Right kidney (tissue), 9 donors: ENCODE data around the gene TSPYL1.
"Not testable (repeated sequence)": the region's sequence is repeated elsewhere in the genome, so short reads cannot be mapped to it uniquely, and the experiment has no call there.

ENCODE experiments used
- DNase-seq: peaks from one replicate; pipeline ENCODE4 v3.0.0-alpha.2; 2016
- long read RNA-seq, 8 donors: transcript quantifications; one replicate each; lab custom pipeline, GENCODE V29; 2026

The TSPYL1 gene
- long read RNA-seq, donor 1, transcript TSPYL1-201 (1 exons, 3,326 nt) = major isoform, 81 of 81 reads
- long read RNA-seq, donor 1, partial matches to known transcripts = 0 of 81 reads
- long read RNA-seq, donor 1, other reads (novel, unspliced or antisense) = 0 of 81 reads
- long read RNA-seq, donor 2, transcript TSPYL1-201 (1 exons, 3,326 nt) = major isoform, 67 of 67 reads
- long read RNA-seq, donor 2, partial matches to known transcripts = 0 of 67 reads
- long read RNA-seq, donor 2, other reads (novel, unspliced or antisense) = 0 of 67 reads
- long read RNA-seq, donor 3, transcript TSPYL1-201 (1 exons, 3,326 nt) = major isoform, 60 of 60 reads
- long read RNA-seq, donor 3, partial matches to known transcripts = 0 of 60 reads
- long read RNA-seq, donor 3, other reads (novel, unspliced or antisense) = 0 of 60 reads
- long read RNA-seq, donor 4, transcript TSPYL1-201 (1 exons, 3,326 nt) = major isoform, 138 of 138 reads
- long read RNA-seq, donor 4, partial matches to known transcripts = 0 of 138 reads
- long read RNA-seq, donor 4, other reads (novel, unspliced or antisense) = 0 of 138 reads
- long read RNA-seq, donor 5, transcript TSPYL1-201 (1 exons, 3,326 nt) = major isoform, 136 of 136 reads
- long read RNA-seq, donor 5, partial matches to known transcripts = 0 of 136 reads
- long read RNA-seq, donor 5, other reads (novel, unspliced or antisense) = 0 of 136 reads
- long read RNA-seq, donor 6, transcript TSPYL1-201 (1 exons, 3,326 nt) = major isoform, 117 of 123 reads
- long read RNA-seq, donor 6, partial matches to known transcripts = 0 of 123 reads
- long read RNA-seq, donor 6, other reads (novel, unspliced or antisense) = 6 of 123 reads
- long read RNA-seq, donor 7, transcript TSPYL1-201 (1 exons, 3,326 nt) = major isoform, 181 of 181 reads
- long read RNA-seq, donor 7, partial matches to known transcripts = 0 of 181 reads
- long read RNA-seq, donor 7, other reads (novel, unspliced or antisense) = 0 of 181 reads
- long read RNA-seq, donor 8, transcript TSPYL1-201 (1 exons, 3,326 nt) = major isoform, 99 of 99 reads
- long read RNA-seq, donor 8, partial matches to known transcripts = 0 of 99 reads
- long read RNA-seq, donor 8, other reads (novel, unspliced or antisense) = 0 of 99 reads

DNA sequence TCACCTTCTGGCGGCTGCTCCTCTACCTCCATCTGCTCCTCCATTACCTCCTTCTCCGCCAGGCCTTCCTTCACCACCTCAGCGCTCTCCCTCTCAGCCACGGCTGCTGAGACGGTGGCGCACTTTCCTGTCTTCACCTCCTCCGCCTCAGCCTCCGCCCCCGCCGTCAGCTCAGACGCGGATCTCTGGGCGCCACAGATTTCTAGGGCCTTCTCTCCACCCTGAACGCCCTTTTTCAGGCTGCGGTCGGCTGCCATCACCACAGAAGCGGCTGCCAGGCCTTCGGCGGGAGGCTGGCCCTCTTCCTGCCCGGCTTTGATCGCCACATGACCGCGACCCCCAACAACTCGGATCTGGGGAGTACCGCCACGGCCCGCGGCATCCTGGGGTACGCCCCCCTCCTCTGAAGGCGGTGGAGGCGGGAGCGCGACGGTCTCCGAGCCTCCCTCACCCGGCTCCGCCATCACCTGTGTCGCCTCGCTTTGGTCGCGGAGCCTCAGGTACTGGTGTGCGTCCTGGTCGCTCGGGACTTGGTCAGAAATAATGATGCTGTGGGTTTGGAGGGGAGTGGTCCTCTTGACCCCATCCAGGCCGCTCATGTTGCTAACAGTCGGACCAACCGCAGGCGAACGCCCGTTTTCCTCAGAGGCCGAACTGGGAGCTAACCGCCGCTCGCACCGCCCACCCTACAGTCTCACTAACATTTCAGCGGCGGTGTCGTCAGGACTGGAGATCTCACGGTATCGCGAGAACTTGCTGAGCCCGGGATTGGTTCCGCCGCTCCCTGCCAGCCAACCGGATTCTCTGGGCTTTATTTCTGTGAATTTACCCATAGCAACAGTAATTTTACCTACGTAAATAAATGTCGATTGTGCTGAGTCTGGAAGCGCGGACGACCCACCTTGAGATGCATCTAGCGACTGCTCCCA, at the start of gene TSPYL1:
TSPYL1 (minus strand) TSS at position 699 of the 929 bp plus-strand sequence; CDS start at position 599, 100 bp downstream.
- DNase-seq = peak; percentile 98

DNA sequence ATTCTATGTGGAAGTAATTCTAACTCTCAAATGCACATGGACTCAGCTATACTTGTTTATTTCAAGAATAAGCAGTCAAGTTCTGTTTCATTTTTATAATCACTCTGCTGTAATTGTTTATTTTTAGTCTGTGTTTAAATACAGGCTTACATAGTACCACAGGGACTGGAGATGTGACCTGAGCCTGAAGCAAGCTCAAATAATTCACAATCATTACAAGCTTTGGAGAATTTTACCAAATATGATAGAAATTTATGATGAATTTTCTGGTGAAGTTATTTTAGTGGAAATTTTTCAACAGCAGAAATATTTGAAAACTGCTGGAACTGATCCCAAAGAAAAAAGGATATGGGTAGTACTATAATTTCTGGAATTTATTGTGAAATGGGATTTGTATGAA, 49.4 kb upstream of the TSPYL1 start:
- DNase-seq = no peak

DNA sequence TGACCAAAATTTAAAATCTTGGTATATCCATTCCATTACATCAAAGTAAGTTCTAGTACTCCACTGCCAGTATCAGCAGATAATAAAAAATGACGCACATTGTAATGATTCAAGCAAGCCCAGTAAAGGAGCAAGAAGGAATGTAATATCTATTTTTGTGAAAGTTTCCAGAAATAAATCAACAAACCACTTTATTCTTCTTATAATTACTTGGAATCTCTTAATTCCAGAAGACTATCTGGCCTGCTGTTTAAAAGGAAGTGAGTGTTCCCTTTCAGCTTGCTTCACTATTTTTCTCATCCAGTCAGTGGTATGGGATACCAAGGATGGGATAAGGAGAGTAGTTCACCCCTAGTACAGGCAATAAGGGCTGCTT, 48.8 kb upstream of the TSPYL1 start:
- DNase-seq = no peak

DNA sequence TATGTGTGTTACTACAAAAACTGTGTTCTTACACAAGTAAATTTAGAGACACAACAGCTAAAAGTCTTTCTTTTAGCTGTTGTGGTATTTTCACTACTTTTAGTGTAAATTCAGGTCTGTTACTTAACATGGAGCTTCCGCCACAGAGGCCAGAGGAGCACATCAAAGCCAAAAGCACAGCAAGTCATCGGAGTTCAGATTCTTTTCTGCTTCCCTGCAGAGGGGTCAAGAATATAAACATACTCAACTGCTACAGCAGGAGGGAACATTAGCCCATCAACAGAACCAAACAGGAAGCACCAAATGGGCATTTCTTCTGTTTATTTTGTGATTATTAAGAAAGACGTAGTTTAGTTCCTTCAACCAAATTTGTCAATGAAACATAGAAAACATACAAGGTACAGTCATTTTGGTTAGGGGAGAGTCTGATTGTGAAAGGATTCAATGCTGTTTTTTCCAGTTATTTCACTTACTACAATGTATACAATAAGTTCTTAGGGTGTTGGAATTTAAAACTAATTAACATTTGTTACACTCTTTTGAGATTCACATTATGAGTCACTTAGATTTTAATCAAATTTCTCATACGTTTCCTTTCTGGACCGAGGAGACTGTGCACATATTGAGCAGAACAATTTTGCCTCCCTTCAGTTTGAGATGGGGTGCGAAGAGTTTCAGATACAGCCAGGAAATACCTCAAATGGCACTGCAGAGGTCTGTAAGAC, 48.2 kb upstream of the TSPYL1 start:
- no peak for DNase-seq

DNA sequence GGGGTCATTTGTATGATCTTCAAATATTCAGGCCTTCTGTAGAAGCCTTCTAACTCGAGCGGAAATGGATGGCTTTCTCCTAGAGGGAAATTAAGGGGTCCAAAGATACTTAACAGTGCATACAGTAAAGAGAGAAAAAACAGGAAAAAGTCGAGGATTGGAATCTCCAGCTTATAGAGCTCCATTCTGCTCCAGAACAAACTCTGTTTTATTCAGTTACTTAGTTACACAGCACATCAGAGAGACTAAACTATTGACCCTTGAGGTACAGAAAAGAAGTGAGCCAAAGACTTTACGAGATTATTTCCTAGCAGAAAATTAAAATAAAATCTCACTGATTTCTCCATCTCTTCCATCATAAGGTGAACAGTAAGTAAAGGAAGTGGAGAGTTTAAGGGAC, 47.3 kb upstream of the TSPYL1 start:
- DNase-seq = no peak

DNA sequence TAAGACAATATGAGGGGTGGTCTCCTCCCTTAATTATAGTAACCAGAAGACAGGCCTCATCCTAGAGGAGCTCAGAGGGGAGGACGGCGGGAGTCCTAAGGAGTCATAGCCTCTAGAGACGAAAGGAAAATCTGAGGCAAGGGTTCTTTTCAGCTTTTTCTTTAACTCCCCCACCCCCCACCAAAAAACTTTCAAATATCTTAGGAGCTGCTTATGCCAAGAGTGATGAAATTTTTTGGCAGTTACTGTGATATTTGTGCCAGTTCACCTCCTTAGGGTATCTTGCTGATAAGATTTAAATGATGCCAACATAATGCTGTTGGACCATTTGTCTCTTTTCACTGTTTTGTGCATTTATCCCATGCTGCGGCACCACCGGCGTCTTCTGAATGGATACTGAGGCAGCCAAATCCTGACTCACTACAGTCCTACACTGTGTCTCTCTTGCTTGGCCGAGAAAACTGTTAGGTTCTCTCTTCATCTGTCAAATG, 46.5 kb upstream of the TSPYL1 start:
- DNase-seq = no peak

DNA sequence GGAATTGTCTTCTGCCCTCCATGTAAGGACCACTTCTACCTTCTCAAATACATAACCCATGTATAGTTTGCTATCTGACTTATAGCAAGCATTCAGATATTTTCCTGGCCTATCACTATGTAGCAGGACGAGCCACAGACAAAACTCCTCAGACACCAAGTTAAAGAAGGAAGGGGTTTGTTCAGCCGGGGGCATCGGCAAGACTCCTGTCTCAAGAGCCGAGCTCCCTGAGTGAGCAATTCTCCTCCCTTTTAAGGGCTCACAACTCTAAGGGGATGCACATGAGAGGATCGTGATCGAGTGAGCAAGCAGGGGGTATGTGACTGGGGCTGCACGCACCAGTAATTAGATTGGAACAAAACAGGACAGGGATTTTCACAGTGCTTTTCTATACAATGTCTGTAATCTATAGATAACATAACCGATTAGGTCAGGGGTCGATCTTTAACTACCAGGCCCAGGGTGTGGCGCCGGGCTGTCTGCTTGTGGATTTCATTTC, 46.0 kb upstream of the TSPYL1 start:
- DNase-seq = not testable (repeated sequence)

DNA sequence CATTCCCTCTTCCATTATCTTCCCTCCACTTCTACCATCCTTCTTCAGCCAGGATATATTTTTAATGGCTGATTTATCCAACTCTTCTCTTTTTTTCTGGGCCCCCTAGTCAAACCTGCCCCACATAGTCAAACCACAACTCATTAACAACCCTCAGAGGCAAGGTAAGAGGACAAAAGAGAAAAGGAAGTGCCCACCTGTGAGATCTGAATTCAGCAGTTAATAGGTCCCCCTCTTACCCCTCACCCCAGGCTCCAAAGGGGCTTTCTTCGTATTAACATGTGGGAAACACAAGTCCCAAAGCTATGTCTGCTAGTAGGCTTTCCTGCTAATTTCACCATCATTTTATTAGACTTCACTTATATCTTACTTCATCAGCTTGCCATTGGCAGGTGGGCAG, 44.1 kb upstream of the TSPYL1 start:
- no peak for DNase-seq

DNA sequence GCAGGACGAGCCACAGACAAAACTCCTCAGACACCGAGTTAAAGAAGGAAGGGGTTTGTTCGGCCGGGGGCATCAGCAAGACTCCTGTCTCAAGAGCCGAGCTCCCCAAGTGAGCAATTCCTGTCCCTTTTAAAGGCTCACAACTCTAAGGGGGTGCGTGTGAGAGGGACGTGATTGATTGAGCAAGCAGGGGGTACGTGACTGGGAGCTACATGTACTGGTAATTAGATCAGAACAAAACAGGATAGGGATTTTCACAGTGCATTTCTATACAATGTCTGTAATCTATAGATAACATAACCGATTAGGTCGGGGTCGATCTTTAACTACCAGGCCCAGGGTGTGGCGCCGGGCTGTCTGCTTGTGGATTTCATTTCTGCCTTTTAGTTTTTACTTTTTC, 42.2 kb upstream of the TSPYL1 start:
- DNase-seq = not testable (repeated sequence)

DNA sequence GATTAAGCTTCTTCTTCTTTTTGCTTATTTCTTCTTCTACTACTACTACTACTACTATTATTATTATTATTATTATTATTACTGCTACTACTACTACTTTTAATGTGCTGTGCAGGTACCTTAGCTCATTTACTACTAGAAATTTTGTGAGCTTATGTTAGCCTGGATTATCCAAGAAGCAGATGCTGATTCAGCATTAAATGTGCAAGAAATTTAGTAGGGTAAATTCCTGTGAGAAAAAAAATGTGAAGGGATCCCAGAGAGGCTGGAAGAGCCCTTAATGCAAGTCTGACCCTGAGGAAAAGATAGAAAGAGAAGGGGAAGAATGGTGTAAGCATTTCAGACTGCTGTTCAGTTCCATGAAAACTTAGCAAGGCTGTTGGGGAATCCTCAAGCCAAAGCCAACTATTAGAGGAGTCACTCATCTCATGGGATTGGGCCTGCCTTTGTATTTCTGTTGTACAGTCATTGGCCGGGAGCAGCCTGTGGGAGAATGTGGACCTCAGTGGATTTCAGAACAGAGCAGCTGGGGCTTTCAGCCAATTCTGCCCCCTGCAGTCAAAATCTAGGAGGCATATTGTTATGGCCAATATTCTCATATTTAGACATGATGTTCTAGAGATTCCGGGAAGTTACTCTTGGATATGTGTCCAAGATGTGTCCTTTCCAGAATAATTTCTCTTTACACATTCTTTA, 37.2 kb upstream of the TSPYL1 start:
- no peak for DNase-seq

DNA sequence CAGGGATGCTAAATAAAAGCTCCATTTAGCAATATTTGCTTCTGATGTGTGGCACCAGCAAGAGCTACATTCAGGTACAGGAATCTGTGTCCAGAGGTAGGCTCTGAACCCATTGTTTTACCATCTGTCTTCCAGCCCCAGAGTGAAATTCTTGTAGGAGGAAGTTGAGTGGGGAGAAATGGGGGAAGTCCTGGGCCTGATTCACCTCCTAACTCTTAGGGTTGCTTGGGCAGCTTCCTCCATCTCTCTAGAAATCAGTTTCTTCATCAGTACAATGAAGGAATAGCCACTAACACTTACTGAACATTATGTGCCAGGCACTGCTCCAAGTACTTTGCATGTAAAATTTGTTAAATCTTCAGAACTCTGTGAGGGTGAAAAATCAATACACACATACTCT, 35.1 kb upstream of the TSPYL1 start:
- no peak for DNase-seq

DNA sequence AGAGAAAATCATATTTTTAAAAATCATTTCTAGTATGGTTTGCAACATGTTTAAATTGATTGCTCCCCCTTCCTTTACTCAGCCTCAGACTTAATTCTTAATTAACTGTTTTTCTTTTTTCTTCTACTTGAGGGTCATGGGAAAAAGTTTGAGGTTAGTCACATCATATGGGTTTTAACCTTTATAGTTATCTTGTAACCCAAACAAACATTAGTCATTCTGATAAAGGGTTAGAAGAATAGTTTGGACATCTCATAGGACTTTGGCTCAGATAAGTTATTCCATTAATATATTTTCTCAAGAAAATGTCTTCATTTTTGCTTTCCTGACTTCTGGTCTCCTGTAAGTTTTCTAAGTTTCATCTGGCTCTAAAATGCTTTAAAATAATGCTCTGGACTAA, 34.5 kb upstream of the TSPYL1 start:
- no peak for DNase-seq

DNA sequence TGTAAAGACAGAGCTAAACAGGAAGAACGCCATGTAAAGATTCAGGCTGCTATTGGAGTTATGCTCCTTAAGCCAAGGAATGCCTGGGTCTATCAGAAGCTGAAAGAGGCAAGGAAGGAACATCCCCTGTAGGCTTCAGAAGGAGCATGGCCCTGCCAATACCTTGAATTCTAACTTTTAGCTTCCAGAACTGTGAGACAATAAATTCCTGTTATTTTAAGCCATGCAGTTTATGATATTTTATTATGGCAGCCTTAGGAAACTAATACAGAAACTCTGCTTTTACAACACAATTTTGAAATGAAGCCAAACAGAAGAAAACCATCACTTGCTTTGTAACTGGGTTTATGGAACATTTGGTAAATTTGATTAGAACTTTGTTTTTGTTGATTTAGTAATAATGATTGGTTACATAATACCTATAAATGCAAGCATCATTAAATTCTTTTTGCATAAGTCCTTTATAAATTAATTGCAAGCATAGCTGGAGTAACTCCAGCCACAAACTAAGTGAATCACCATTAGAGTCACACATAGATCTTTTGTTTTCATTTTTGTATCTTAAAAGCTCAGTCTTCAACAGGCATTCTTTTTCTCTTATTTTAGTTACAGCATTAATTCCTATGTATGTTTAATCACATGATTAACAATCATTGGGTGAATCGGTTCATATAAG, 33.5 kb upstream of the TSPYL1 start:
- DNase-seq = no peak

DNA sequence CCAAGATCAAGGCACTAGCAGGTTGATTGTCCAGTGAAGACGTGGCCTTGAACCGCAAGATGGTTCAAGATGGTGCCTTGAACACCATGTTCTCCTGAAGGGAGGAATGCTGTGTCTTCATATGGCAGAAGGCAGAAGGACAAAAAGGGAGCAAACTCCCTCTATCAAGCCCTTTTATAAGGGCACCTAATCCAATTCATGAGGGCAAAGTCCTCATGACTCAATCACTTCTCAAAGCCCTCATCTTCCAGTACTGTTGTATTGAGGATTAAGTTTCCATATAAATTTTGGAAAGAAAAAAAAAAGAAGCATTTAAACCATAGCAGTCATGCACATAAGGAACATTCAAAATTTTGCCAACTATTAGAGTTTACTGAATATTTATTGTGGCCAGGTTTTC, 29.9 kb upstream of the TSPYL1 start:
- no peak for DNase-seq

DNA sequence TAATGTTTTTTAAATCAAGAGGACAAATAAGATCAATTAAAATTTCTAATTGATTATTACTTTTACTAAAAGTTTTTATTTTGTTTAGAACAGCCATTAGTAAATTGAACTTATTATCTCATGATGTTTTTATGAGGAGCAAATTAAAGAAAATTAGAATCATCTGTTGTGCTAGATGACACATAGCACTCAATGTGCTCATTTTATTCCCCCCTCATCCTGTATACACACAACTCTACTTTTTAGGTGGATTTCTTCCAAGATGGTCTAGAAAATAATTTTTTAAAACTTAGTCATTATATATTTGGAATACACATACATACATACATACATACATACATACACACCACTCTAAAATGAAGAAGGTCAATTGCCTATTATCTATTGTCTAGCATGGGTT, 29.3 kb upstream of the TSPYL1 start:
- no peak for DNase-seq

DNA sequence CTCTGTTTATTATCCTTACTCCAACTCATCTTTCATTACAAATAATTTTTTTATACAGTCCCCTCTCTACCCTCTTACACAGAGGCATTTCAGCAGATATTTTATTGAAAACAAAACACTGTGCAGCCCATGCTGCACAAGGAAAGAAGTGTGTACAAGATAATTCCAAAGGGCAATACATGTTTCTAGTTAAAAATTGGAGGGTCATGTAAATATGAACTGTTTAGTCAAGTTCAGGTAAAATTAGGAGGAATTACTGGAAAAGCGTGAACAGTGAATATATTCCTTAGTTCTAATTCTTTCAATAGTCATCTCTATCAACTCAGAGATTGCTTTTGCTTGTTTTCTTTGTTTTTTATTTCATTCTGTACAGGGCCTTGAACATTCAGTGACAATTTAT, 27.9 kb upstream of the TSPYL1 start:
- DNase-seq = no peak

DNA sequence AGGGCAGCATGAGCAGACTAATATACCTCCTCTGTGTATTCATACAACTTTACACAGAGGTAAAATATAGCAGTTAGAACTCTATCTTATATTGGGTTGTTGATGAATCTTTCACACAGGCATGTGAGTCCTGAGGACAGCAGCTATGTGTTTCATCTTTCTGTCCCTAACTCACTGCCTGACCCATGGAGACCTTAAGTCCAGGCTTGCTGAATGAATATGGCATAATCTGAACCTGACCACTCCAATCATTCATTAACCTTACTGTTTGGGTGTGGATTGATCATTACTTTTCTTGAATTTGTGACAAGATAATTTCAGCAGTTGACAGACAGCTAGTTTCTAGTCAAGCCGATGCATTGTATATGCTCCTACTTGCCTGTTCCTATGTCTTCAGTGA, 27.3 kb upstream of the TSPYL1 start:
- no peak for DNase-seq

DNA sequence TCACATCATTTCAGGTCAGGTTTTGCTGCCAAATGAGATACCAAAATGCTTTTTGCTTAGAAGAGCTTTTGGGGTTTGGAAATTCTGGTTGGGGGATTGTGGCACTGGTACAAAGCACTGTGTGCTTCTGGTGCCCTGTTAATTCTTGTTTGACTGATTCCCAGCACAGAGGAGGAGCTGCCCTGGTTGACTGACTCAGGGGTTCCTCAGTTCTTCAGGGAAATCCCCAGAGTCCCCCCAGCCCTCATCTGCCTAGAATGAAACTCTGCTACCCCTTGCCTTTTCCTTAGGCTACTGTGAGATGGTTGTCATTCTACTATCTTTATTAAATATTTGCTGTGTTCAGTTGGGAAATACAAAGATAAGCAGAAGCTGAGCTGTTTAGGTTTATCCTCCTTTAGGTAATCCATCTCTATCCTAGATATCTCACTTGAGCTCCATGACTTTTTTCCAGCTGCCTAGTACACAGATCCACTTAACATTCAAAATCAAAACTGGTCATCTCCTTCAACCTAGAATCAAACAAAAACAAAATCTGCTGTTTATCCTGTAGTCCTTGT, 24.9 kb upstream of the TSPYL1 start:
- DNase-seq = no peak

DNA sequence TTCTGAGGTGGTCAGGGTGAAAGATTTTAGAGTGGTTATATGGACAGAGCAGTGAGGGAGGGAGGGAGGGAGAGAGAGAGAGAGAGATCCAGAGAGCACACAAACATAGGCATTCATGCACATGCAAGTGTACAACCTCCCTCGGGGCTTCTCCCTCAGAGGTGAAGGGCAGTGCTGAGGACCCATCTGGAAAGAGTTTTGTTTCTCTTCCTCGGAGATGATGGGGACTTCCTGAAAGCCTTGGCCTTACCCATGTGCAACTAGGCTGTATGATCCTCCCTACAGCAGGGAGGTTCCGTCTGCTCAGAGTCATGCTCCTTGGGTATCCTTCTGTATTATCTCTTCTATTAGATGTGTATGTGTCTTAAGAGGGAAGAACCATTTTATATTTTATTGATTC, 21.4 kb upstream of the TSPYL1 start:
- DNase-seq = no peak
